ENCODE data around the gene LRRC8B.
"Not testable (repeated sequence)": the region's sequence is repeated elsewhere in the genome, so short reads cannot be mapped to it uniquely, and the experiment has no call there.

LRRC8B gene

DNA sequence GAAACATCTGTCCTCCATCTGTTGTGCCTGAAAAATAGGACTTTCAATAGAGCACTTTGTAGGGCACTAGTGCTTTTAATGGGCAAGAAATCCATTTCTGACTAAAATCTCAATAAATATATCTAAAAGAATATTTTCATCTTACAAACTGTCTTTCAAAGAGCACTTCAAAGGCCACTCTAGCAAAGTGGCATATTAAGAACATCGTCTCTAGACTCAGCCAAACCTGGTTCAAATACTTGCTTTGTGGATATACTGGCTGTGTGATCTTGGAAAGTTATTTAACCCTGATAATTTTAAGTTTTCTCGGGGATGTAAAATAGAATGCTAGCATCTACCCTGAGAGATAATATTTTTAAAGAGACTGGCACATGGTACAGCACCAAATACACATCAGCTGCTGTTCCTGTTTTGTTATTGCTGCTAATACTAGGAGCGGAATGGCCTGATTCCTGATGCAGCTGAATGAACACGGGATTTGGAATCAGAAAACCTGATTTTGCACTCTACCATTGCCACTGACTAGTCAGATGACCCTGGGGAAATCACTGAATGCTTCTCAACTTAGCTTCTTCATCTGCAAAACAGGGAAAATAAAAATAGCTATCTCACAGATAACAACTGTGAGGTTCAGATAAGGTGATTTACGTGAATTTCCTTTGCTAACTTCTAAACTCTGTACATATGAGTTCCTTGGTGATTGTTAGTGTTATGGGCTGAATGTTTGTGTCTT, 83.1 kb downstream of the LRRC8B start:
- DNase-seq (ENCODE audit: low read depth in 3 of 3), result no peak

DNA sequence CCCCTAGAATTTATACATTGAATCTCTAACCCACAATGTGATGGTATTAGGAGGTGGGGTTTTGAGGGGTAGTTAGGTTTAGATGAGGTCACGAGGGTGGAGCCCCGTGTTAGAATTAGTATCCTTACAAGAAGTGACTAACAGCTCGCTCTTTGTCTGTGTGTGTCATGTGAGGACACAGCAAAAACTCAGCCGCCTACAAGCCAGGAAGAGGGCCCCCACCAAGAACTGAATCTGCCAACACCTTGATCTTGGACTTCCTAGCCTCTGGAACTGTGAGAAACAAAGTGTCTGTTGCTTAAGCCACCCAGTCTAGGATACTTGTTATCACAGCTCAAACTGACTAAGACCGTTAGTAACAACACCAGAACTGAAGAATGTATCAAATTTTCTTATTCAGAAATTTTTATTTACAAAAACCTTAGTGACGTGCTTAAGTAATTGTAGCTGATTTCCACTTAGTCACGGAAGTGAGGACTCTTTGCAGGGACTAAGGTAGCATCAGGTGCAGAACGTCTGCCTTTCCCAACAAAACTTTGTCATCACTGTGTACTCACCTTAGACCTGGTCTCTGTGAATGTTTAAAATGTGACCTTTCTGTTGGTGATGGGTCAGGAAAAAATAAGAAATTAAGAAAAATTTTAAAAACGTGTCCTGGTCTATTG, 83.8 kb downstream of the LRRC8B start:
- peak in 2 of 3 donors; percentile 61 to 66 for DNase-seq (ENCODE audit: low read depth in 3 of 3)

DNA sequence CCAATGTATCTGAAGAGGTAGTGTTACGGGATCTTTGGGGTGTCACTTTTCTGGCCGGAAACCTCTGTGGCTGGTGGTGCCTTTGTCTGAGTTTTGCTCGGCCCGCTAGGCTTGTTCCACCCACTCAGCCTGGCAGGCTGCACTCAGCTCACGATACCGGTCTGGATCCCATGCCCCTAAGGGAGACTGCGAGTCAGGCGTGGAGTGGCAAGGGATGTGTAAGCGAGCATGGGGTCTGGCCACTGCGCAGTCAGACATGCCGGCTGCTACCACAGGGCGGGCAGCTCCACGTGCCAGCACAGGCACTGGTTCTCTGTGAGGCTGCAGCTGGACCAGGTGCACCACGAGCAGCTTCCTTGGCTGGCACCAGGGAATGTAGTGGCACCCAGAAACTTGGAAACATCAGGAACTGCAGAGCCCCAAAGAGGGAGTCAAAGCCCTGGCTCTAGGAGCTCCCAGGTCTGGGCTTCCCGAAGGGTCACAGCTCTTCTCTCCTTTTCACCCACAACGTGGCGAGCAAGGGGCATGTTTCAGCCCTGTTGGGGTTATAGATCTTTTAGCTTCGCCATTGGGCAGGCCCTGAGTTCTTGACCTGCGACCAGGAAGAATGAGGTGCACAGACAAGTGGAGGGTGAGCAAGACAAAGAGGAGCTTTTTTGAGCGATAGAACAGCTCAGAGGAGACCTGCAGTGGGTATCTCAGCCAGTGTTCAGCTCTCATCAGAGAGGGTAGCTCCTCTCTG, 84.5 kb downstream of the LRRC8B start:
- peak in 1 of 3 donors; percentile 56 for DNase-seq (ENCODE audit: low read depth in 3 of 3)

DNA sequence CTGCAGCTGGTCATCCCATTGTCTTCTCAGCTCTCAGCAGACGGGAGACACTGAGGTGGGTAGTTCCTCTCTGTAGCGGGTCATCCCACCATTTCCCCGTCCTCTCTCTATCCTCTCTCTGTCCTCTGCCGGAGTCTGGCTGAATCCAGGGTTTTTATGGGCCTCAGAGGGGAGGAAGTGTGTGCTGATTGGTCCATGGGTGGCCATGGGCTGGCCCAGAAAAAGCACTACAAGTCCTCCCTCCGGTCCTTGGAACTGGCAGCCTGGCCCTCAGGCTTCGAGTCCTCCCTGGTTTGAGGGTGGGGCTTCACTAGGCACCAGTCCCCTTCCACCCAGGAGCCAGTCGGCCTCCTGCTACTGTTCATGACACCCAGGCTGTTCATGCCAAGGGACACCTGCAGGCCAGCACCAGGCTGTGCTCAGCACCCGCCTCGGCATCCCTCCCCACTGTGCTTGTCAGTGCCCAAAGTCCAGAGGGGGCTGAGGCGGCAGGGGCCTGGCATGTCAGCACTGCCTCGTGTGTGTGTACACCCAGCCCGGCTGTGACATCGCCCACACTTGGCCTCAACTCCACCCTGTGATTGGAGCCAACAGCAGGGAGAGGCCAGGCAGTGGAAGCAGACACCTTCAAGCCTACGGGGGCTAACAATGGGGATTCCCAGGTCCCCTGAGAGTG, 85.3 kb downstream of the LRRC8B start:
- peak in 1 of 3 donors; percentile 44 for DNase-seq (ENCODE audit: low read depth in 3 of 3)

DNA sequence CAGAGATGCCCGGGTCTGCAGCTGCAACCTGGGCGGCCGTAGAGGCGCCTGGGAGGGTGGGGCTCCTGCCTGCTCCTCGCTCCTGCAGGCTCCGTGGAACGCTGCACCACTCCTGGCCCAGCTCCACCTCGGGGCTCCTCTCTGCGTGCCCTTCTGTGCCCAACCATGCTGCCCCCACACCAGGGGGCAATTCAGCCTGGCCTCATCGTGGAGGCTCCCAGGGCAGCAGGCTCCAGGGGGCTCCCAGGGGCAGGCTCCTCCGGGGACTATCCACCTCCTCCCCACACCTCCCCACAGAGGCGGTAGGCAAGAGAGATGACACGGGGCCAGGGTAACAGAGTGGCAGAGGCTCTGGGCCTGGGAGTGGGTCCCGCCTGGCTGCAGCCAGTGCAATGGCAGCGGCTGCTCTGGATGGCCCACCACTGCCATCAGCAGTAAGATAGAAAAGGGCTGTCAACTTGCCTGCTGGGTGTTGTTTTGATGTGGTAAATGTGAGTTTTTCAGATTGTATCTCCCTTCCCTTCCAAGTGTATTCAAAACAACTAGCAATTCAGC, 85.9 kb downstream of the LRRC8B start:
- no peak for DNase-seq (ENCODE audit: low read depth in 3 of 3)

DNA sequence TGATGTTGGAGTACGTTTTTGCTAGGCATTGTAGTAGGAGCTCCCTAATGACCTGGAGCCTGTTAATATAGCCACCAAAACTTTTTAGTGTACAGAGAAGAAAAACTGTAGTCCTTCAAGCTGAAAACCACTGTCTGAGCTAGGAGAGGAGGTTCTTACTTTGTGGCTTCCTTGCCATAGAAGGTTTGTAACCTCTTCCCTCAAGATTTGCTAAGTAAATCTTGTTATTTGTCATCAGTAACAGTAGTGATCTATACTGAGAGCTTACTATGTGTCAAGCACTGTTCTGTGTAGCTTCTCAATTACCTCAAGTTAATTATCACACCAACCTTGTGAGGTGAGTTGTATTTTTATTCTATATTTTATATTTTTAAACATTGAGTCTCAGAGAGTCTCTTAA, 87.1 kb downstream of the LRRC8B start:
- DNase-seq (ENCODE audit: low read depth in 3 of 3), result no peak

DNA sequence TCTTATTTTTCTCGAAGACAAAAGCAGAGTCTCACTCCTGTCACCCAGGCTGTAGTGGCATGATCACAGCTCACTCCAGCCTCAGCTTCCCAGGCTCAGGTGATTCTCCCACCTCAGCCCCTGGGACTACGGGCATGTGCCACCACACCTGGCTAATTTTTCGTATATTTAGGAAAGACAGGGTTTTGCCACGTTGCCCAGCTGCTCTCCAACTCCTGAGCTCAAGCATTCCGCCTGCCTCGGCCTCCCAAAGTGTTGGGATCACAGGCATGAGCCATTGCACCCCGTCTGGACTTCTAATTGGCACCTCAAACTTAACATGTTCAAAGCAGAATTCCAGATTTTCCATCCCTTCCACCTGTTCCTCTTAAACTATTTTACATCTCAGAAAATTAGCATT, 89.3 kb downstream of the LRRC8B start:
- no peak for DNase-seq (ENCODE audit: low read depth in 3 of 3)

DNA sequence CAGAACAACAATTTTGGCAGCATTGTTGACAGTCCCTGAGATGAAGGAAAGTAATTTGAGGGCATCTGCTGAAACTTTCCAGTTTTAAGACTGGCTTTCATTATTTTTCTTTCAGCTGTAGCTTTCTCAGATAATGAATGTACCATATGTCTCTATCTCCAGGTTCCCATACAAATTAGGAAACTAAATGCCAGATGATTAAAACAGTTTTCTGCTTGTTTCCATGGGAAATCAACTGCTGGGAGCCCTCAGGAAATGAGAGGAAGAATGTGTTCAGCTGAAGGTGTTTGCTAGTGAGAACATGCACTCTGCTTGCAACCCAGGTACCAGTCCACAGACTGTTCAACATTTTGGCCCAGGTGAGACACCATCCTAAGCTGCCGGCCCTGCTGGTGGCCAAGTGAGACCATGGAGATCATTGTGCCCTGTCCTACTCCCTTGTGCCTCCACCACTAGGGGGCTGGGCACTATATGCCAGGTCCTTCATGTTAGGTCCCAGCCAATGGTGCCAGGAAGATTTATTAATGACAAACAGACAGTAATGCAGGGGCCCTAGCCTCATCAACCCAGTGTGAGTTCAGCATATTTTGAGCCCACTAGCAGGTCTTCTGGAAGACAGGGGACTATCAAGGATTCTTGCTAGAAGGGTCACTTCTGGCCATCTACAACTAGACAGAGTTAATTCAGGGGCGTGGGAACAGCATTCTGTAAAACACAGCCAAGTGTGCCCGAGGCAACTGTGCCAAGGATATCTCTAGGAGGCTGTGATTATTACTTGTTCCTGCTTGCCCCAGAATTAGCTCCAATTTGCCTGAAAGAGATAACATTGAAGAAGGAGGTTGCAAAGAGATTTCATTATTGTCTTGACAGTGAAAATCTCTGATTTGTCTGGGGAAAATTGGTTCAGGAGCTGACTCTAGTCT, 91.3 kb downstream of the LRRC8B start:
- DNase-seq (ENCODE audit: low read depth in 3 of 3), result no peak

DNA sequence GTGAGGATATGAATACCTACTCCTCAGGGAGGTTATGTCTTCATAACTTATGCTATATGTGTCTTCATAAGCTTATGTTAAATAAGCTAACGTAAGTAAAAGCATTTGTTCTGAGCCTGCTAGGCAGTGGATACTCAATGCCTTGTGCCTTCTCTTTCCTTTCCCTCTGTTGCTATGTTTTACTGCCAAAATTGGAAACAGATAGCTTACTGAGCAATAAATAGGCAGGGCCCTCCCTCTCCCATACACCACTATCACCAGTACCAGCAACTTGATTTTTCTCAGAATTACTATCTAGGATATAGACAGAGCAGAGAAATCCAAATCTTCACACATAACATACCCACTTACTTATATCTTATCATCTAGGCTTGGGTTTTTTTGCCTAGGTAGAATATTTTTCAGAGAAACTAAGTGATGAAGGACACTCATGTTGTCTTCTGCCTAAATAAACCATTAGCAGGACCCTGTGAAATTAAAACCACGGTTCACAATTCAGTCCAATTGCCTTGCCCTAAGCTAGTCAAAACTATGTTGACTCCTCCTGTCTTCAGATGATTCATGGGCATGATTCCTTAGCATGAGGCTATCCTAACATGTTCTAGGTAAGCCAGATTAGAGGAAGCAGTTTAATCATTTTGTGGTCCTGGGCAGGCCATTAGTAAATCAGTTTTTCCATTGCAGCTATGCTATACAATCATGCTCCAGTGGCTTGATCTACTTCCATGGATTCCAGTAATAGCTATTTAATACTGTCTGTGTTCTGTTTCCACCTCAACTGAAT, 92.4 kb downstream of the LRRC8B start:
- DNase-seq (ENCODE audit: low read depth in 3 of 3), result no peak

DNA sequence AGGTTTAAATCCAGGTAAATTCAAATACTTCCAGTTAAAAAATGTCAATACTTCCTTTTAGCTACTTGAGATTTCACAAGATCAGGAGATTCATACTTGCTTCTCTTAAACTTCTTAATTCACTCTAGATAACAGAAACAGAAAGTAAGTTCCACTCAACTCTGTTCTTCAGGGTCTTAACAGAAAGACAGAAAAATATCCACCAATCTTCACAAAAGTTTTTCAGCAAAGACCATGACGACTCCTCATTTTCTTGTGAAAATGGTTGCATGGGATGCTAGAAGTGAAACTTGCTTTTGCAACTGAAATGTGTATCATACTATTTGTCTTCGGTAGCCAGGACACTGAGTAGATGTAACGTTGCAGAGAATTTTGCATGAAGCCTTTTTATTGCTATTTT, 96.0 kb downstream of the LRRC8B start:
- DNase-seq (ENCODE audit: low read depth in 3 of 3), result no peak

DNA sequence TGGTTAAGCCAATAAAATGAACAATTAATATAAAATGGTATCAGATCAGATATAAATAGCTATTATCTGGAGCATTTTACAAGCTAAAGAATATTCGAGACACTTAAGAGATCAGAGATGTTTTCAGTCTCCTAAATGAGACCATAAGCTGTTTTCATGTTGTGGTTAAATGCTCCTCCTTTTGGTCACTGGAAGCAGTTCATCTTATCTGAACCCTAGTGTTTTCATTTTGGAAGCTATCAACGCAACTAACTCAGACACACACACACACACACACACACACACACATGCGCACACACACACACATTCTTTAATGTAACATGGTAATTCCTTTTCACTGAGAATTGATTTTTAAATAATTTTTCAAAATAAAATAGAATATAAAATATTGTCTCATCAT, 98.3 kb downstream of the LRRC8B start:
- DNase-seq (ENCODE audit: low read depth in 3 of 3), result no peak

DNA sequence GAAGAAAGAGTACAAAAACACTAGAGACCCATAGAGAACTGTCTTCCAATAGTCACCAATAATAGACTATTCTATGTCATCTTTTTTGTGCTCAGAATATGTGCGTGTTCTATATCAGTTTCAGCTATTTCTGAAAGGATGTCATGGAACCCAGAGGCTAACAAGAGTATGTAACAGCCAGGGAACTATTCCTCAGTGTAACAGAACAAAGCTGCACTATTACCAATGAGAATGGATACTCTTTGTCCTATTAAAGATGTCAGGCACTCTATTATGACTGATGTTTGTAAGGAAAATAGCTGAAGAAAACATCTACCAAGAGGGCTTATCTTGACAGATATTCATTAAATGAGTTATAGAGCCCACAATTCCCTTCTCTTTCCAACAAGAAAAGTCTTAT, 99.7 kb downstream of the LRRC8B start:
- no peak for DNase-seq (ENCODE audit: low read depth in 3 of 3)

DNA sequence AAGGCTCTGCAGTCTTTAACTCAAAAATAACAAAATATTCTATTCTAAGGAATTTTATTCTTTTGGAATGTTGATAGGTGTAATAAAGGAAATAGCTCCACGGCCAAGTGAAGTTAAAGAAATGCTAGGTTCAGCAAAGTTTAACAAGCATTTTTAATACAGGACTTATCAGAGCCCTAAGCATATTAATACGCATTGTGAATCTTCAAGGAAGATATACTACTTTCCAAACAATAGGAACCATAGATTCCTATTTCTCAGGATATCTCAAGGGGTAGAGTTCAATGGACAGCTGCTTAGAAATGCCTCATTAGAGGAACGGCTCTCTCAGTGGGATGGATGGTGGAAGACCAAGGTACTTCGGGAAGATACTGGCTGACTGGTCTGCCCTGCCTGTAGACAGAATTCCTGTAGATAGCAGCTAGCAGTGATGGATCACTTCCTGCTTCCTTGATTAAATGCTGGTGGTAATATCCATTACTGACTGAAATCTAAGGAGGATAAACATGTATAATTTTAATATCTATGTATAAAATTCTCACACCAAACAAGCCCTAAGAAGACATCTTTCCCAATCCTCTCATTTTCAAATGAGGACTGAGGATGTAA, 100.2 kb downstream of the LRRC8B start:
- DNase-seq (ENCODE audit: low read depth in 3 of 3), result no peak

DNA sequence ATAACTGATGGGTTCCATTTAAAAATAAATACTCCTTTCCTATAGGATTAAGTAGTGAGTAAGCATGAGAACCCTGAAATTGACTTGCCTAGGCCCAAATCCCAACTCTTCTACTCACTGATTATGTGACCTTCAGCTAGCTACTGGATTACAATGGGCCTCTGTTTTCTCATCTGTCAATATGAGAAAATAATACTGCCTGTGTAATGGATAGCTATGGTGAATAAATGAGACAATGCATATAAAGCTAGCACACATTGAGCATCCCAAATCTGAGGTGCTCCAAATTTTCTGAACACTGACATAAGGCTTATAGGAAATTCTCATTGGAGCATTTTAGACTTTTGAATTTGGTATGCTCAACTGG, 103.0 kb downstream of the LRRC8B start:
- no peak for DNase-seq (ENCODE audit: low read depth in 3 of 3)

DNA sequence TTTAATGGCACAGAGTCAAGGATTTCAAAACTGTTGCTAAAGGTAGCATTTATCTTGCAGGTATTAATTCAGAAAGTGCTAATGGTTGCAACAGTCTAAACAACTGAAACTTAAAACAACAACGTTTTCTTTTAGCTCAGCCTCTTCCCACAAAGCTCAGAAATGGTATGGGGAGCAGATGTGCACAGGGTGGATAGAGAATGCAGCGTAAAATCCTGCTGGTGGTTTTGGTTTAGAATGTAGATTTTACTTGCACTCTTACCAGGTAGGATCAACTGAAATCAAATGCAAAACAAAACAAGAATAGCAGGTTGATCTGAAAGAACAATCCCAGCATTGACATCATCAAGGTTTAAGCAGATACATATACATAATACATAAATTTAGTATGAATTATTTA, 104.5 kb downstream of the LRRC8B start:
- DNase-seq (ENCODE audit: low read depth in 3 of 3), result no peak

DNA sequence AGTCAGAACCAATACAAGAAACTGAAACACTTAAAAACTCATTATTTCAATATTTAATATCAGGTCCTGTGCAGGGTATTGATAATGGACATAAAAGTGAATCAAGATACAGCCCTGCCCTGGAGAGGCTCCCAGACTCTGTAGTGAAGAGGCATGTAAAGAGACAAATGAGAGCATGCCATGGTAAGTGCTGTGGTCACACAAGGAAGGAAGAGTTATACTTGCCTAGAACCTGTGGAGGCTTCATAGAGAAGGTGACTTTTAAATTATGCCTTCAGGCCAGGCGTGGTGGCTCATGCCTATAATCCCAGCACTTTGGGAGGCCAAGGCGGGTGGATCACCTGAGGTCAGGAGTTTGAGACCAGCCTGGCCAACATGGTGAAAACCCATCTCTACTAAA, 105.0 kb downstream of the LRRC8B start:
- DNase-seq (ENCODE audit: low read depth in 3 of 3), result not testable (repeated sequence)

DNA sequence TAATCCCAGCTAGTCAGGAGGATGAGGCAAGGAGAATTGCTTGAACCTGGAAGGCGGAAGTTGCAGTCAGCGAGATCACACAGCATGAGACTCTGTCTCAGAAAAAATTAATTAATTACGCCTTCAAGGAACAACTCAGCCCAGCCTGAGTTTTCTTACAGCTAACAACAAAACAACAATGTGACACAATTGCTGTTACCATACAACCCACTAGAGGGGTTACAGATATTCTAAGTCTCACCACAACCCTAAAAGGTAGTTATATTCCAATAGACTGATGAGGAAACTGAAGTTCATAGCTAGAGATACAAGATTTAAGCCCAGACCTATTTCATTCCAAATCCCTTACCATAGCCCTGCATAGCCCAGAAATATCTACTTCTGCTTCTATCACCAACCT, 105.4 kb downstream of the LRRC8B start:
- no peak for DNase-seq (ENCODE audit: low read depth in 3 of 3)

DNA sequence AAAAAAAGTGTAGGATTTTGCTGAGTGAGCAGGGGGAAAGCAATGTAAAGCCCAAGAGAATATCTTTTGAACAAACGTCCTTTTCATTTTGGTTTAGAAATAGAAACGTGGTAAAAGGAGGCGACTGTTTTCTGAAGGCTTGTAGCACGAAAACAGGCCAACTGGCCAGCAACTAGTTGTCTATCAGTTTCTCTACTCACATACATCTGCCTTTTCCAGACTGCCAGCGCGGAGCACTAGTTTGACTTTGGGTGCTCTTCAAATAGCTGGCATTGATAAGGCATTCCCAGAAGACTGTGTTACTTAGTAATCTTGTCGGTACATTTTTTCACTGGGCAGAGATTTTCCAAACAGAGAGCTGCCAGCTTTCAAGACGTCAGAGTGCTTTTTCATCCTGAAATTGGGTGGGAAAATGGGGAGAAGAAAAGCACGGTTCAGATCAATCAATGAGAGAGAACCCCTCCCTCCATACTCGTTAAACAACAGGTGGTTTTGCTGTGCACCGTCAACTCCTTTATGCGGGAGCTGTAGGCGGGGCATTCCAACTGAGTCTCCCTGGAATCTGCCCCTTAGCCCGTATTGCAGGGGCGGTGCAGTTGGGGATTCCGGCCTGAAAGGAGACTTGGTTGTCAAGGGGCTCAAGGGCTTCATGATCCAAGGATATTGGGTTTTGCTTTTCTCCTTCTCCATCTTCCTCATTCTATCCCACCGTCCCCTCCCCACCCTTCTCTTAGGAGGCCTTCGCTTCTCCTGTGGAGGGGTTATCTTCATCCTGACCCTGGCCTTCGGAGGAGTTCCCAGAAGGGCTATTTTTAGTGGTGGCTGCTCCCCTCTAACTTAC, 107.4 kb downstream of the LRRC8B start:
- DNase-seq (ENCODE audit: low read depth in 3 of 3), result no peak

Data from stimulated activated CD4-positive, alpha-beta T cell treated with anti-CD3 and anti-CD28 coated beads, TNF-alpha, amount 100 ng/mL, for 48 hours (primary cell).